H1 (cell line): ENCODE data around the gene TM4SF20. TPM values are rescaled to one million over a fixed set of nuclear protein-coding genes. Genes with fewer than 3 reads are reported as not detected.

ENCODE experiments used
- EZH2 ChIP-seq: fragments of 200-600 bp; sonication (generic); IDR thresholded peaks from 2 replicates; pipeline ENCODE4 v1.7.1; 2012; ENCODE audit warnings: low read depth, mild to moderate bottlenecking, moderate library complexity, low read length, inconsistent platforms; ENCODE audit not compliant: severe bottlenecking
- HDAC2 ChIP-seq, 2 experiments: fragments of 300-600 bp in 1 of 2; sonication (generic) in 1 of 2; IDR thresholded peaks; 2 replicates each; pipeline ENCODE4 v1.6.1; 2011 to 2012; ENCODE audit warnings: low read depth in 2 of 2, low read length in 2 of 2, mild to moderate bottlenecking in 2 of 2, moderate library complexity in 2 of 2, borderline replicate concordance in 1 of 2, inconsistent platforms in 1 of 2
- MAFK ChIP-seq: IDR thresholded peaks from 2 replicates; pipeline ENCODE4 v1.6.1; 2012; ENCODE audit warnings: low read depth, mild to moderate bottlenecking, improper control_type of control experiment, low read length
- polyA plus RNA-seq, 7 experiments: library from polyadenylated mRNA; depleted of rRNA in 3 of 7; stranded (reverse) in 5 of 7; unstranded in 2 of 7; fragments of >200 nt in 5 of 7; fragments of 200-250 nt in 2 of 7; gene quantifications; 1 replicate in 5 of 7; 2 replicates in 1 of 7; 4 replicates in 1 of 7; pipeline versions ENCODE4 v1.2.1 to v1.2.3, GENCODE V29; 2011 to 2013; ENCODE audit warnings: missing spikeins in 2 of 7, mixed read lengths in 2 of 7
- total RNA-seq: library from RNA; stranded (reverse); fragmentation: NEBNext Ultra II Directional; extraction: Animal tissue kit (Norgen Biotek cat#: 25700); gene quantifications from 2 replicates; pipeline ENCODE4 v1.2.1, GENCODE V29; 2021

TM4SF20 gene
- total and polyA plus RNA-seq, 2 of the 8 experiments (the other 6 are each of a cell fraction or from before 2014, with no cell fraction given): not detected

DNA sequence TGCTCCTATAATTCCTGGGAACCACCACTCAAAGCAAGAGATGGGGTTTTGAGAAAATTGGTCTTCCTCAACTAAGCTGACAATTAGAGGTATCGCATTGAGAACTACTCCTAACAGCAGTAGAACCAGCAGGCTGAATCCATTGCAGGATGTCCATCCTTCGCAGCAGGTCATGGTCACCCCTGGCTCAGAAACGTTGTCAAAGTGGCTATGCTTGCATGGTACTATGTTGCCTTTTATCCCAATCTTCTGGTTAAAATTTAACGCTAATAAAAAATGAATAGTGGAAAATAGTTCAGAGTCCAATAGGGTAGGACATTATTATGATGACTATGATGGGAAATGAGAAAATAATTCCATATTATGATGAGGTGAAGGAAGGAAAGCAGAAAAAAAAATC is at the start of gene TM4SF20 (continued):
- no peak for TF ChIP-seq EZH2
- no peak for TF ChIP-seq MAFK
- TF ChIP-seq HDAC2 (IDR thresholded peaks at IDR 0.05; ENCODE audit: borderline replicate concordance in 1 of 2, low read depth in 2 of 2, low read length in 2 of 2): no peak
